ENCODE measurements around the gene KIF18B.

GRCh38 chr17:44907729-44908470, 39.7 kb downstream of the KIF18B start:
- no peak for TF ChIP-seq SMC3 (IDR thresholded peaks at IDR 0.05)
- no peak for TF ChIP-seq NFE2L2 (conservative IDR thresholded peaks at IDR 0.05; ENCODE audit: low read length)
